GM19193 (cell line): ENCODE results near the gene CTH.

Source experiments
- POLR2A ChIP-seq: IDR thresholded peaks from 4 replicates; pipeline ENCODE4 v1.6.1; 2011; ENCODE audit not compliant: insufficient read depth, insufficient read length; ENCODE audit errors: extremely low read depth

Gene CTH

DNA sequence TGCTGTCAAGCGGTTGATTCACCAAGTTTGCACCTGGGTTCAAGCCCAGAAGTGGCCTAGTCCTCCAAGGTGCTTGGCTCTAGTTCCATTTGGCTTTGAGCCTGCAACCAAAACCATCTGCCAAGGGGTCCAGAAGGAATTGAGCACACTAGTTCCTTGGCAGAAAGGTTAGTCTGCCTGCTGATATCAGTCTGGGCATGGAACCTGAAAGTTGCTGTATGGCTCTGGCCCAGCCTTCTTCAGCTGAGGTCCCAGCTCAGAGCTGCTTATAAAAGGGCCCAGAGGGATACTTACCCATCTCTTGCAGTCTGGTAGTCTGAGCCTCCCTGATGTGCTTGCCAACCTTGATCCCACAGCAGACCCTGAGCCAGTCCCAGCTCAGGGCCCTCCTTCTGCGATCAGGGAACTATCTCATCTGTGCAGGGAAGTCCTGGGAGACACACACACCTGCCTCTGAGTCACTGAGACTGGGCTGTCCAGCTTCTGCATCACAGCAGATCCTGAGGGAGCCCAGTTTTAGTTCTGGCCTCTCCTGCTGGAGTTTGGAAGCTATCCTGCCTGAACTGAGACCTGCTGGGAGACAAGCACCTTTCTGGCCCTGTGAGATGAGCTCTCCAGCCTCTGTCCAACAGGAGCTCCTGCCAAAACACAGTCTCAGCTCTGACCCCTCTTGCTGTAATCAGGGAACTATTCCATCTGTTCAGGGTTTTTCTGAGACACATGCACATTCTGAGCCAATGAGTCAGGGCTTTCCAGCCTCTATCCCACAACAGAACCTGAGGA is 75.8 kb downstream of the CTH start:
- no peak for TF ChIP-seq POLR2A

GRCh38 chr1:70487459-70487815 is 76.4 kb downstream of the CTH start:
- TF ChIP-seq POLR2A, result no peak

GRCh38 chr1:70487910-70488665 is 77.0 kb downstream of the CTH start:
- no peak for TF ChIP-seq POLR2A
